HG03558 (cell line): ENCODE results near the gene RPAP2.
"Not testable (repeated sequence)": the region's sequence is repeated elsewhere in the genome, so short reads cannot be mapped to it uniquely, and the experiment has no call there.

Source experiments
- ATAC-seq: cut with Tn5 transposase; IDR thresholded peaks from one replicate; pipeline ENCODE4 v1.9.1; 2021; ENCODE audit warnings: moderate number of reproducible peaks; ENCODE audit not compliant: unreplicated experiment; ENCODE audit errors: extremely low read depth

Gene RPAP2

GRCh38 chr1:92367496-92367895 is 68.6 kb downstream of the RPAP2 start:
- no peak for ATAC-seq

- ATAC-seq, result no peak
Measured at GRCh38 chr1:92372164-92372563, 73.3 kb downstream of the RPAP2 start.

- no peak for ATAC-seq
Measured at GRCh38 chr1:92374223-92374622, 75.4 kb downstream of the RPAP2 start.

- ATAC-seq, result no peak
Measured at GRCh38 chr1:92376345-92376744, 77.5 kb downstream of the RPAP2 start.

- ATAC-seq, result not testable (repeated sequence)
Measured at GRCh38 chr1:92377991-92378390, 79.1 kb downstream of the RPAP2 start.

DNA sequence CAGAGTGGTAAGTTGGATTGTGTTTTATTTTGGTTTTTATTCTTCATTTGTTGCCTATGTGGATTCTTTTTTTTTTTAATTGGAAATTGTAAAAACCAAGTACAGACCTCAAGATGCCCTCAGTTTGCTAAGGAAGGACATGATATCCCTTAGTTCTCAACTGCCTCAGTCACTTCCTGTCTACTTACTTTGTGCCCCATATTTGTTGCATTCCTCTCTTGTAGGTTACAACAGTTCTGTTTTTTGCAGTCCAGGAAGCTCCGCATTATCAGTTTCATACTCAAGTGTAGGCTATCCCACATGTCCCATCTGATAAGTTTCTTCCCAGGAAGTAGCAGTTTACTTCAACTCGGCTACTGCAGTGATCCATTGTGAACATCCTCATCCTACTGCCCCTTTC is 82.0 kb downstream of the RPAP2 start:
- no peak for ATAC-seq

DNA sequence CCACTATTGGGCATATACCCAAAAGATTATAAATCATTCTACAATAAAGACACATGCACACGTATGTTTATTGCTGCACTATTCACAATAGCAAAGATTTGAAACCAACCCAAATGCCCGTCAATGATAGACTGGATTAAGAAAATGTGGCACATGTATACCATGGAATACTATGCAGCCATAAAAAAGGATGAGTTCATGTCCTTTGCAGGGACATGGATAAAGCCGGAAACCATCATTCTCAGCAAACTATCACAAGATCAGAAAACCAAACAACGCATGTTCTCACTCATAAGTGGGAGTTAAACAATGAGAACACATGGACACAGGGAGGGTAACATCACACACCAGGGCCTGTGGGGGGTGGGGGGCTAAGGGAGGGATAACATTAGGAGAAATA is 95.1 kb downstream of the RPAP2 start:
- not testable (repeated sequence) for ATAC-seq

DNA sequence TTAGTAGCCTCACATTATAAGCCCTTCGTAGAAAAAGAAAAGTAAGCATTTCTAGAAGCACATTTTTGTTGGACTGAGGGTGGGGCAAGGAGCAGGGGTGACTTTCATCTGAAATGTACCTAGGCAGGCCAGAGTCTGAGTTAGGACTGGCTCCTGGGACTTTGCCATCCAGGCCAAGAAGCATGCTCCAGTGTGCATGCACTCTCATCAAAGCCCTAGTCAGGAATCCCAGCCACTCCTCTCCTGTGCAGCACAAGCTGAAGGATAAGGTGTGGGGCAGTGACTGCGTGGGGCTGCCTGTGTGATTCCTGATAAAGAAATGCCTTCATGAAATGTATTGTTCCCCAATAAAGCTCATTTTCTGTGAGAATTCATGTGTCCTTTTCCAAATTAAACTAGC is 99.7 kb downstream of the RPAP2 start:
- no peak for ATAC-seq

DNA sequence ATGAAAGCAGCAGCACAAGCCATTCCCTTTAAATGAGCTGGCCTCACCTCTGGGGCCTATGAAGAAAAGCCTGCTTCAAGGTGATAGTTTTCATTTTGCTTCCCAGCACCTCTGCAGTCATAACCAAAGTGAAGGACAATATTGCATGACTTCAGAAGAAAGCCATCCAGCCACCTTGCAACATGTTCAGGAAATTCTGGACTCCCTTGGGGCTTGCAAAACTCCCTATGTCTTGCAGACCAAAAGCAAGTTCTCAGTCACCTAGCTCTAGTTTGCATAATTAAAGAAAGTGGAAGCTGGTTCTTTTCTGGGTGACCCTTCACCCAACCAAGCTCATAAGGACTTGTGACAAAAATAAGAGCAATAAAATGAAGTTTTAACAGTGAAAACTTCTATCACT is 100.2 kb downstream of the RPAP2 start:
- peak; percentile 85 for ATAC-seq

DNA sequence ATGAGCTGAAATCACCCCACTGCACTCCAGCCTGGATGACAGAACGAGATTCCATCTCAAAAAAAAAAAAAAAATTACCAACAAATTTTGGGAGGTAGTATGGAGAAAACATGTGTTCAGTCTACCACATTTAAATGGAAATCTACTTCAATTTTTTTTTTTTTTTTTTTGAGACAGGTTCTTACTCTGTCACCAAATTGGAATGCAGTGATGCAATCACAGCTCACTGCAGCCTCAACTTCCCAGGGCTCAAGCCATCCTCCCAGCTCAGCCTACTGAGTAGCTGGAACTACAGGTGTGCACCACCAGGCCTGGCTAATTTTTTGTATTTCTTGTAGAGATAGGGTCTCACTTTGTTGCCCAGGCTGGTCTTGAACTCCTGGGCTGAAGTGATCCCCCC is 105.8 kb downstream of the RPAP2 start:
- no peak for ATAC-seq

- no peak for ATAC-seq
Measured at GRCh38 chr1:92408825-92409224, 110.0 kb downstream of the RPAP2 start.

GRCh38 chr1:92409946-92410549 is 111.2 kb downstream of the RPAP2 start:
- ATAC-seq, result no peak

DNA sequence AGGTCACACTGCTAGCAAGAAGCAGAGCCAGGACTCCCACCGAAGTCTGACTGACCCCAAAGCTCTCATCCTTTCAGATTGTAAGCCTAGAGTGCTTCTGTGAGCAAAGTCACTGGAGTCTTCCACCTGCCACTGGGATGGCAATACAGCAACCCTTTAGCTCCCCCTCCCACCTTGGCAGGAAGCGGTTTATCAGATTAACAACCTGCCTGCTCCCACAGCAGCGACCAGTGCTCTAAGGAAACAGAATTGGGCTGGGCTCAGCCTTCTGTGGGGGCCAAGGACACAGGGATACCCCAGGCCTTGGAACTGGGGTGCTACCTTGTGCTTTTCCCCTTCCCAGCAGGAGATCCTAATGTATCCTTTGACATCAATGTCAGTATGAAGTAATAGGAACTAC is 111.8 kb downstream of the RPAP2 start:
- ATAC-seq, result no peak

DNA sequence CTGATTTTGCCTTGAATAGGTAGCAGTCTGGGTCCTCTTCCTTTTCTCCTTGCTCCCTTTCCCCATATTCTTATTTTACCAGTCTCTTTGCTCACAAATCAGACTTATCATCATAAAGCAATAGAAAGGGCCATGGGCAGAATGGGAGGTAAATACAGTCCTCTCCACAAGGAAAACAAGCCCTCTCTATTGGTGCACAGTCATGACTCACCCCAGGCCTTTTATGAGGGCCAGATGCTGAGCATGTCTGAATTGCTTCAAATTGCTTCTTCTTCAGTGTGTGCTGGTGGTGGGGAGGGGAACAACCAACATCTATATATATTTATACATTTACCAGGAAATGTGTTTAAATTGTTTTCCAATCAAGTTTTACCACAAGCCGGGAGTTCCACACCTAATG is 112.7 kb downstream of the RPAP2 start:
- no peak for ATAC-seq

DNA sequence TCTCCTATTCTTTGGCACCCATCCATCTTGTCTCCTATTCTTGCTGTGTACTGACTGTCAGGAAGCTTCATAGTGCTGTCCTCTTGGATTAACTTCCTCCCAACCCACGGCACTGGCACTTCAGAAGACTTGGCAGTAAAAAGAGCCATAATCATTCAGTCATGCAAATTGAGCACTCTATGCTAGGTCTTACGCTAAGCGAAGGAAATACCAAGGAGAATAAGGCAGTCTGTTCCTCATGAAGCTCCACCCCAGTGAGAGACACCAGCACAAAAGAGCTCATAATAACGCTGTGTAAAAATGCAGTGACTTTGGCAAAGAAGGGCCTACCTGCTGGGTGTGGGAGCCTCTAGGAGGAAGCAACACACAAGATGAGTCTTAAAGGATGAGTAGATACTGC is 120.8 kb downstream of the RPAP2 start:
- ATAC-seq, result no peak

- no peak for ATAC-seq
Measured at GRCh38 chr1:92424381-92424780, 125.5 kb downstream of the RPAP2 start.

GRCh38 chr1:92425617-92426016 is 126.8 kb downstream of the RPAP2 start:
- ATAC-seq, result no peak

GRCh38 chr1:92430030-92430429 is 131.2 kb downstream of the RPAP2 start:
- ATAC-seq, result no peak

- ATAC-seq, result not testable (repeated sequence)
Measured at GRCh38 chr1:92434572-92434971, 135.7 kb downstream of the RPAP2 start.

- ATAC-seq, result no peak
Measured at GRCh38 chr1:92439291-92439690, 140.4 kb downstream of the RPAP2 start.

DNA sequence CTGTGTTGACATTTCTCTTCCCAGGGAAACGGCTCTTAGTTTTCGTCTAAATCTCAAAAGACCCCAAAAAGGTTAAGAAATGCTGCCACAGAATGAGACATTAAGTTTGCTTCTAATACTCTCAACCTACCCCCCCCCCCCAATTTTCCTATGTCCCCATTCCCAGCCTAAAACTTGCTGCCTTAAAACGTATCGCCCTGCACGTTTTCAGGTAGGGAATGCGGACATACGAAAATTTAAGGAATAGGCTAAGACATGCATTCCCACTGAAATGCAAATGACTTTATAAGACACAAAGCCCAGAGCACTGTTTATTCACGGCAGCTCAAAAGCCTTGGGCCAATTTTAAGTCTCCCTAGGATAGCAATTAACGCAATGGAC is 142.4 kb downstream of the RPAP2 start:
- ATAC-seq, result no peak

GRCh38 chr1:92441697-92442342 is 143.0 kb downstream of the RPAP2 start:
- no peak for ATAC-seq
